GM21367 (cell line): ENCODE measurements around the gene UBE2L3.

Experiments
- ATAC-seq: cut with Tn5 transposase; IDR thresholded peaks from one replicate; pipeline ENCODE4 v1.9.1; 2021; ENCODE audit not compliant: unreplicated experiment

The UBE2L3 gene

DNA sequence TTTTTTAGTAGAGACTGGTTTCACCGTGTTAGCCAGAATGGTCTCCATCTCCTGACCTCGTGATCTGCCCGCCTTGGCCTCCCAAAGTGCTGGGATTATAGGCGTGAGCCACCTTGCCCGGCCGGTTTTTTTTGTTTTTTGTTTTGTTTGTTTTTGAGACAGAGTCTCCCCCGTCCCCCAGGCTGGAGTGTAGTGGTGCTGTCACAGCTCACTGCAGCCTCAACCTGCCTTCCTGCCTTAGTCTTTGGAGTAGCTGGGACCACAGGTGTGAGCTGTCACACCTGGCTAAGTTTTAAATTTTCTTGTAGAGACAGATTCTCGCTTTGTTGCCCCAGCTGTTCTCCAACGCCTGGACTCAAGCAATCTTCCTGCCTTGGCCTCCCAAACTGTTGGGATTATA is 101.5 kb downstream of the UBE2L3 start:
- no peak for ATAC-seq

DNA sequence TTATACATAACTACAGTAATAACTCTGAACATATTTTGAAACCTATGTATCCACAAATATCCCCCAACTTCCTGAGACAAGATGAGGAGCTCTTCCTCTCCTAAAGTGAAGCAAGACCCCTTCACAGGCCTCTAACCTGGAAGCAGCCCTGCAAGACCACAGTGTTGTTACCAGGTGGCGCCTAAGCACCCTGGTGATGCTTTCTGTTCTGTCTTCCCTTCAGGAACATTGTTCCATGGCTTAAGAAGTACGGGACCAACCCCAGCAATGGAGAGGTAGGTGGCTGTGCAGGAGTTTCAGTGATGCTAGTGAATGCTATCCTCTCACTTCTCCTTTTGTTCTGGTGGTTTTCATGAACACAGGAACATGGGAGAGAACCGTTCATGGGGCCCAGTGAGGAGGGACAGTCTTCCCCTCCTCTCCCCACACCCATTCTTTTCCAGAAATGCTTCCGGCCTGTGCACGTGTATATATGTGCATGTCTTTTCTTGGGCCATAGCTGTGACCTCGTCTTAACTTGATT is 104.7 kb downstream of the UBE2L3 start:
- no peak for ATAC-seq
